ENCODE data around the gene PTPRJ.

DNA sequence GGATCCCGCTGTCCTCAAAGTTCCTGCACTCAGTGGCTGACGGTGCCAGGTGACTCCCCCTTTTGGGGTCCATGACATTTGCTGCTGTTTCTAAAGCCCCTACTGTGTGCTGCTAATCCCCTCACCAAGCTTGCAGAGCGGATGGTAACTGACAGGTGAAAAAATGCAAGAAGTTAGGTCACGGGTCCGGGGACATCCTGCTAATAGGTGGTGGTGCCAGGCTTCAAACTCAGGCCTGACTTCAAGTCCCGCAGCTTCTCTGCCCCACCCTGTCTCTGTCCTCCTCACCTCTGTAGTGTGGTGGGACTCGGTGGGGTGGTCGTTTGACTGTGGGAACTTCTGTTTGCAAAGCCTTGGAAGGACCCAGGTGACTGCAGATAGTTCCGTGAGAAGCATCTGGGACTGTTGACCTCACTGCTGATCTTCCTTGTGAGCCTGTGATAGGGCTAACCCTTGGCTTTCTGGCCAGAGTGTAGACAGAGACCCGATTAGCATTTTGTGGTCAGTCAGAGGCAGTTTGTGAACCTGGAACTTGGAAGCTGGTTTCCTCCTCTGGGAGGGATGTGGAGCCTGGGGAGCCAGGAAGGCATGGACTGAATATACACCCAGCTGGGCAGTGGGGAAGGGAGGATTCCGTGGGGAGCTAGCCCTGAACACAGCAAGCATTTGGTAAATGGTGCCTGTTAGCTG lies 120.8 kb downstream of the PTPRJ start:
- TF ChIP-seq, protein P1, sequence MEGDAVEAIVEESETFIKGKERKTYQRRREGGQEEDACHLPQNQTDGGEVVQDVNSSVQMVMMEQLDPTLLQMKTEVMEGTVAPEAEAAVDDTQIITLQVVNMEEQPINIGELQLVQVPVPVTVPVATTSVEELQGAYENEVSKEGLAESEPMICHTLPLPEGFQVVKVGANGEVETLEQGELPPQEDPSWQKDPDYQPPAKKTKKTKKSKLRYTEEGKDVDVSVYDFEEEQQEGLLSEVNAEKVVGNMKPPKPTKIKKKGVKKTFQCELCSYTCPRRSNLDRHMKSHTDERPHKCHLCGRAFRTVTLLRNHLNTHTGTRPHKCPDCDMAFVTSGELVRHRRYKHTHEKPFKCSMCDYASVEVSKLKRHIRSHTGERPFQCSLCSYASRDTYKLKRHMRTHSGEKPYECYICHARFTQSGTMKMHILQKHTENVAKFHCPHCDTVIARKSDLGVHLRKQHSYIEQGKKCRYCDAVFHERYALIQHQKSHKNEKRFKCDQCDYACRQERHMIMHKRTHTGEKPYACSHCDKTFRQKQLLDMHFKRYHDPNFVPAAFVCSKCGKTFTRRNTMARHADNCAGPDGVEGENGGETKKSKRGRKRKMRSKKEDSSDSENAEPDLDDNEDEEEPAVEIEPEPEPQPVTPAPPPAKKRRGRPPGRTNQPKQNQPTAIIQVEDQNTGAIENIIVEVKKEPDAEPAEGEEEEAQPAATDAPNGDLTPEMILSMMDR (IDR thresholded peaks at IDR 0.05; ENCODE audit: low read depth, low read length, poor library complexity, severe bottlenecking) = no peak
- TF ChIP-seq EZH2phosphoT487 (IDR thresholded peaks at IDR 0.05; ENCODE audit: borderline replicate concordance, low read length) = no peak
